GM21717 (cell line): ENCODE measurements around the gene SLC29A3.

Experiments used
- ATAC-seq: cut with Tn5 transposase; IDR thresholded peaks from one replicate; pipeline ENCODE4 v1.9.1; 2021; ENCODE audit warnings: mild to moderate bottlenecking, moderate library complexity; ENCODE audit not compliant: unreplicated experiment

SLC29A3 gene

DNA sequence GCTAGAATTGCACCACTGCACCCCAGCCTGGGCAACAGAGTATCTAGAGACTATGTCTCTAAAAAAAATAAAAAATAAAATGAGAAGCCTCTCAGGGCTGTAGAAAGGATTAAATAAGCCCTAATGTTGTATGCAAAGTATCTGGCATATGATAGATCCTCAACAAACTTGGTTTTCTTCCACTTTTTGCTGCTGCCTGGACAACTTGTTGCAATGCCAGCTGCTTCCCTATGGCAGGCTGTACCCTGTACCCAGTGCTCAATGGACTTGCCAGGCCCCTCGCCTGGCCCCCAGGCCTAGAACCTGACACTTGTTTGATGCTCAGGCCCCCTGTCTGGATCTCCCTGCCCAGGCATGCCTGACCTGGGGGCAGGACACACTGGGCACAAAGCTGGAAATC lies 49.1 kb downstream of the SLC29A3 start:
- no peak for ATAC-seq

GRCh38 chr10:71368643-71369042 lies 49.6 kb downstream of the SLC29A3 start:
- ATAC-seq: no peak

DNA sequence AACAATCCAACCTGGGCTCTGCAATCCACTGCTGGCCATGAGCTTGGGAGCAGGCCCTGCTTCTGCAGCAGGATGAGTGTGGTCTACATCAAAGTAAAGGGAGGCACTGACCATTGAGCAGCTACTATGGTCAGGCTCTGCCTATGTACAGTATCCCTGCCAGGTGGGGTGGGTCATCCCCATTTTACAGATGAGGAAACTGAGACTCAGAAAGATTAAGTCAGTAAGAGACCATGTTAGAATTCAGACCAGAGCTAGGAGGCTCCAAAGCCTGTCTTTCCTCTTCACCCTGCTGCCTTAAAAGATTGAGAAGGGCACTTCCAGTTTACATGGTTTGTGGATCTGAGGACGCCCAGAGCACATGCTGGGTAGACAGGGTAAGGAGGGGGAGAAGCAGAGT lies 50.5 kb downstream of the SLC29A3 start:
- ATAC-seq: no peak

DNA sequence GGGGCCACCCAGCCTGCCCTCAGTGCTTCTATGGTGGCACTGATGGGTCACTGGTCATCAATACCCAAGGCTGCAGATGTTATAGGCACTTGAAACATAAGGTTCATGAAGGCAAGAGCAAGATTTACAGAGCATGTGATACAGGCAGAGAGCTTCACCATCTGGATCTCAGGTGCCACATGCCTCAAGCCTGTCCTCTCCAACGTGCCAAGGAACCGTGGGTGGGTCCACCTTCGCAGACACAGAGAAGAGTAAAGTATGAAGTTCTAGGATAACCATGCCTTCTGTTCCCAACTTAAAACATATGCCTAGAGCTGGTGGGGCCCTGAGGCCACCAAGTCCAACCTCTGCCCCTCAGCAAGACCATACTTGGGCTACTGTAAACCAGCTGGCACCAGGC lies 51.0 kb downstream of the SLC29A3 start:
- no peak for ATAC-seq

DNA sequence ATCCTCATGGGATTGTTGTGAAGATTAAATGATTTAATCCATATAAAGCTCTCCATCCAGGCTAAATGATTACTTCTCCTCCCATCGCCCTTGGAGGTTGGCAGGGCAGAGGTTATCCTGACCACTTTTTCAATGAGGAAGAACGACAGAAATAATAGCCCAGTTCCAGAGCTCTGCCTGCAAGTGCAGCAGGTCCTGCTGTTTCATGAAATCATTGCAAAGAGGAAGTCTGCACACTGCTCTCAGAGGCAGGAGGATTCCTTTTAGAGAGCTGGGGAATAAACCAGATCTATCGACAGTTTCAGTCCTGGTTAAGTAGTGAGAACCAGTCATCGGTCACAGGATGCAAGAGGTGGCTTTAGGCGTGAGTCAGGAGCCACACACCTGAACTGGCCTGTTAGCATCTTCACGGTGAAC lies 52.7 kb downstream of the SLC29A3 start:
- no peak for ATAC-seq

- ATAC-seq: peak; percentile 53
These were observed 53.9 kb downstream of the SLC29A3 start for GRCh38 chr10:71372882-71373495.

GRCh38 chr10:71374481-71375233 lies 55.6 kb downstream of the SLC29A3 start:
- no peak for ATAC-seq

DNA sequence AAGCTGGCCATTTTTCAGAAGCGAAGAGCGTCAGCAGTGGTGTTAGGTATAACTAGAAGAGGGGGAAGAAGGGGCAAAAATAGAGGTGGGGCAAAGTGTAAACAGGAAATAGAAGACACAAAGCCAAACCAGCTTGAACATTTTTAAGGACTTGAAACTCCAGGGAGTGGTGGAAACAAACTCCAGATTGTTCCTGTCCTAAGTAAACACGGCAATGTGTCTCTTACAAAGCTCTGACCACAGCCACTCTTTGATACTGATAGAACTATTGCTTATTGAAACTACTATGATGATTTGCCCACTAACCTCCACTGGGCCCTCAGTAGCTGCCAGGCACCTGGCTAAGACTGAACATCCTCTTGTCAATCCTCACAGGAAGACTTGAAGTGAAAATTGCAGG lies 56.9 kb downstream of the SLC29A3 start:
- ATAC-seq: no peak

DNA sequence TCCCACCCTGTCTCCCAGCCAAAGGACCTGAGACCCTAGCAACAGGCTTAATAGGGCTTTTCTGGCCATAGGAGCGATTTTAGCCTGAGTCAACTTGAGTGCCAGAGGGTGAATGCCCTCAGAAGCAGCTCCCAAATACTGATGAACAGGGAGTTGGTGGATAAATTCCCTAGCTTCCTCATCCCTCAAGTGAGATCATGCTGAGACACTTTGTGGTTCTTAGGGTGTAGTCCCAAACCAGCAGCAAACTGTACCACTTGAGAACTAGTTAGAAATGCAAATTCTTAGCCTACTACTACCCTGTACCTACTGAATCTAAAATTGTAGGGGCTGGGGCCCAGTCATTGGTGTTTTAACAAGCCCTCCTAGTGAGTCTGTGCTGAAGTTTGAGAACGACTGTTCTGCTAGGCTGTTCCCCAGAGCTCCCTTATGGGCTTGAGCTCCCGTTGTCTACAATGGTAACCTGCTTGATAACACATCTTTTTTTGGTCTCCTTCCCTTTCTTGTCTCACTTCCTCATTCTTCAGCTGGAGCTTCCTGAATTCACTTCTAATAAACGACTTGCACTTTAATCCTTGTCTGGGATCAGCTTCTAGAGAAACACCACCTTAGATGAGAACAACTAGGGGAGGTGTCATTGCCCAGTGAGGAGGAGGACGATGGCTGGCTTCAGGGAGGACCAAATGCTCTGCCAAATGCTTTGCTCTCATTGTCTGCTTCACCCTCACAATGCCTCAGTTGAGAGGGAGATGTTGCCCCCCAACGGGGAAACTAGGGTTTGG lies 59.5 kb downstream of the SLC29A3 start:
- ATAC-seq: no peak

DNA sequence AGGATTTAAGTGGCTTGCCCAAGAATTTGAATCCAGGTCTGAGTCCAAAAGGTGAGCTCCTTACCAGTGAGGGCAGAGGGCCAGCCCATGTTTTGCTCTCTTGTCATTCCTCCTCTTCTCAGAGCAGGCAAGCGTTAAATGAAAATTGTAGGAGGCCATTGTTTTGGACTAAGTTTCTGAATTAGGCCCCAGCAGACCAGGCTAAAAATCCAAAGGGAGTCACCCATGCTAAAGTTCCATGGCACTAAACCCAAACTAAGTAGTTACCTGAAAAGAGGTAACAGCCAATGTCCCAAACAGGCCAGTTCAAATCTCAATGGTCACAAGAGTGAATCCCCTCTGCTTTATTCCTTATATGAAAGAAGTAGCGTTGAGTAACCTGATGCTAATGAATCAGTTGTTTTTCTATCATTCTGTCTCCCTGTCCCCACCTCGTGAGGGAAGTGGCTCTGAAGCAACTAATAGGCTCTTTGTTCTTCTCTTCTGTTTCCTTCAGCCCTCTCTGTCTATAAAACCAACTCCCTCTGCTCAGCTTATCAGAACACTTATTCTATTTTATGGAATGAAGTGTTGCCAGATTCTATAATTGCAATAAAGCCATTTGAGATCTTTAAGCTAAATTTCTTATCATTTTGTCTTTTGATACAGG lies 60.2 kb downstream of the SLC29A3 start:
- no peak for ATAC-seq

GRCh38 chr10:71380841-71381240 lies 61.8 kb downstream of the SLC29A3 start:
- ATAC-seq: no peak

DNA sequence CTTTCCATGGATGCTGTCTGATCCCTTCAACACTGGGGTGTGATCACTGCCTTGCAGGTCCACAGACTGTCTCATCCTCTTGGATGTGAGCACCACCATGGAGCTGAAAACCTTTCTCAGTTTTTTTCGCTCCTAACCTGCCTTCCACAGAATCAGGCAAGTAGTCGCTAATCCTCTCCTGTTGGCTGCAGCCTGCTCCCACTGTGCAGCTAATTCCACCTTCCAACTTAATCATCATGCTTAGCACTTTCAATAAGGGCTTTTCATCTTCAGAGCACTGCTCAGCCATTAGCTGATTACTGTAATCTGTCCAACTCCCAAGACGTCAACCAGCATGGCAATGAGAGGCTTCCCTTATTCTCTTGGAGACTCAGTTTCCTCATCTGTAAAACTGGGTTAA lies 62.6 kb downstream of the SLC29A3 start:
- no peak for ATAC-seq

DNA sequence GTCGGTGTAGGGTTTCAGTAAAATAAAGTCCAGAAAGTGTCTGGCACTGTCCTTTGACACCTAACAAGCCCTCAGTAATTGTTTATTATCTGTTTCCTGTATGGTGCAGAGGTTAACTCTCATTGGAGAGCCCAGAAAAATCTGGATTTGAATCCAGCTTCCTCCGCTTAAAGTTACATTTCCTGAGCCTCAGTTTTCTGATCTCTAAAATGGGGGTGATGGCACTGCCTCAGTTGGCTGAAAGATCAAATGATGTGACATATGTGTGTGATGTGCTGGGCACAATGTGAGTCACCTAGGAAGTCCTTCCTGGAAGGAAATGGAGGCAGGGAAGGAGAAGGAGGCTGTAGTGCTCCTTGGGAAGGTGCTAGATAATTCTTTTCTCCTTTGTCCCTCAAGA lies 63.0 kb downstream of the SLC29A3 start:
- no peak for ATAC-seq

DNA sequence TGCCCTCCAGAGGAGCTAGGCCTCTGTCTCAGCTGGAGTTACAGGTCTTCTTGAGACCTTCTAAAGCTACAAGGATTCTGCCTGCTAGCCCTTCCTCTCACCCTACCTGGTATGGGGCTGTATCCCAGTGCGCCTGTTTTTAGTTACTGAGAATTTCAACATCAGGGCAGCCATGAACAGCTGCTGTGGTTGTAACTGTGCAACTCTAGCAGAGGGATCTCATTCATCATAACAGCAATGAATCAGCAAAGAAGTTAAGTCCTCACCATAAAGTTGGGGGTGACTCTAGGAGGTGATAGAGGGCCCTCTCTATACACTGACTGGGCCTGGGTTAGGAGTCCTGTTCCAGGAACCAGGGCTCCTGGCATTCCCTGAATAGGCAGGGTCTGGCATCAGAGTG lies 63.7 kb downstream of the SLC29A3 start:
- no peak for ATAC-seq

GRCh38 chr10:71383972-71384687 lies 65.1 kb downstream of the SLC29A3 start:
- ATAC-seq: peak; percentile 56

GRCh38 chr10:71388171-71388570 lies 69.1 kb downstream of the SLC29A3 start:
- no peak for ATAC-seq

DNA sequence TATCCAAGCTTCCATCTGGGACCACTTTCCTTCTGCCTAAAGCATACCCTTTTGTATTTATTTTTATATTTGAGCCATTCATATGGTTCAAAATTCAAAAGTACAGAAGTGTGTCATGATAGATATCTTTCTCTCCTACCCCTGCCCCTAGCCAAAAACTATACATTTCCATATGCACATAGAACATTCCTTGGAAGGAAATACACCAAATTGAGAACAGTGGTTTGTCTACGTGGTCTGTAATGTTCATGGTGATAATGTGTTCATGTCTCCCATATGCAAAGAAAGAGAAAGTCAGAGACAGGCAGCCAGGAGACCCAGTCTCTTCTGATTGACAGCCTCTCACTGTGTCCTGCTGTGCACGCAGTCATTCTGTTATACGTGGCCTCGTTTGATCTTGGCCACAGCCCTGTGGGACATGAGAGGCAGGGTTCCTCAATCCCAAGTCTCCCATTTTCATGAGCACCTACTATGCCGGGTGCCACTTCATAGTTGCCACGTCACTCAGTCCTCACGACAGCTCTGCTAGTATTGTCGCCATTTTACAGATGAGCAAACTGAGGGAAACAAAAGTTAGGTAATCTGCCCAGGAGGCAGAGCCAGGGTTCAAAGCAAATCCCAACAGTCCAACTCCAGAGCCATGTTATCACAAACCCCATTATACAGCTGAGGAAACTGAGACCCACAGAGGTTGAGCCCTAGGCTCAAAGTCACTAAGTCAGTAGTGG lies 69.7 kb downstream of the SLC29A3 start:
- ATAC-seq: no peak

DNA sequence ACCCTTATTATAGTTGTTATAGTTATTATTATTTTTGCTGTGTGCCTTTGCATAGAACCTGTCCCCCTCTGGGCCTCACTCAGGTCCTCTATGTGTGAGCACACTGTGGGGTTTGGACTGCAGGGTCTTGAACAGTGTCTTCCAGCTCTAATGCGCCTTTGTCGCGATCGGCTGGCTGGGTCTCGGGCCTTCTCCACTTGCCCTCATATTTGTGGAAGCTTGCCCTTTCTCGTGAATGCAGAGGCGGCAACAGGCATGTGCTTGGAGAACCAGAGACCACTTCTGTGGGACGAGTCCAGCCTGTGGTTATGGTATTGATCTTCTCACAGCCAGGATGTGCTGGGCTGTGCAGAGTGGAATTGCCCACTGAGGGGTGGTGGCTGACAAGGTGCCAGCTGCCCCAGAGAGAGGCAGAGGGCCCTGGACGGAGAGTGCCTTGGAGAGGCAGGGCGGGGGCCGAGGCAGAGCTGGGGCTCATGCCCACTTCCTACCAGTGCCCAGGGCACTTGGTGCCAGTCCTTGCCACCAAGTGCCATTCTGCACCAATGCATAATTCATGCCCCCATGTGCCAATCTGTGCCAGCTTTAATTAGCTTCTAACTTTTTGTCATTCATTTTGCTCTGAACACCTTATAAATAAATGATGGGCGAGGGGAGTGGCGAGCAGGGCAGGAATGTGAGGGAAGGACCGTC lies 70.9 kb downstream of the SLC29A3 start:
- no peak for ATAC-seq

GRCh38 chr10:71390461-71390835 lies 71.4 kb downstream of the SLC29A3 start:
- ATAC-seq: no peak
